ENCODE results near the gene YY1AP1.

GRCh38 chr1:155680531-155680930, 8.0 kb downstream of the YY1AP1 start:
- no peak for TF ChIP-seq POLR2A (IDR thresholded peaks at IDR 0.05)
- no peak for TF ChIP-seq CTCF (IDR thresholded peaks at IDR 0.05 in 8 of 11, conservative IDR thresholded peaks at IDR 0.05 in 3 of 11)

Measured in spleen (tissue), 7 donors.